GM18873 (cell line): Measurements from ENCODE around the gene ACP7.

Experiments
- ATAC-seq: cut with Tn5 transposase; IDR thresholded peaks from one replicate; pipeline ENCODE4 v1.9.1; 2021; ENCODE audit warnings: mild to moderate bottlenecking, moderate library complexity, moderate number of reproducible peaks; ENCODE audit not compliant: unreplicated experiment, low FRiP score

The ACP7 gene

GRCh38 chr19:39146091-39146490 lies 61.9 kb downstream of the ACP7 start:
- no peak for ATAC-seq

GRCh38 chr19:39146686-39147450 lies 62.7 kb downstream of the ACP7 start:
- ATAC-seq, result no peak

GRCh38 chr19:39147480-39147879 lies 63.3 kb downstream of the ACP7 start:
- no peak for ATAC-seq

GRCh38 chr19:39148939-39149529 lies 64.9 kb downstream of the ACP7 start:
- ATAC-seq, result no peak

GRCh38 chr19:39150235-39150634 lies 66.1 kb downstream of the ACP7 start:
- no peak for ATAC-seq

- ATAC-seq, result no peak
Measured at GRCh38 chr19:39150807-39151600, 66.8 kb downstream of the ACP7 start.

DNA sequence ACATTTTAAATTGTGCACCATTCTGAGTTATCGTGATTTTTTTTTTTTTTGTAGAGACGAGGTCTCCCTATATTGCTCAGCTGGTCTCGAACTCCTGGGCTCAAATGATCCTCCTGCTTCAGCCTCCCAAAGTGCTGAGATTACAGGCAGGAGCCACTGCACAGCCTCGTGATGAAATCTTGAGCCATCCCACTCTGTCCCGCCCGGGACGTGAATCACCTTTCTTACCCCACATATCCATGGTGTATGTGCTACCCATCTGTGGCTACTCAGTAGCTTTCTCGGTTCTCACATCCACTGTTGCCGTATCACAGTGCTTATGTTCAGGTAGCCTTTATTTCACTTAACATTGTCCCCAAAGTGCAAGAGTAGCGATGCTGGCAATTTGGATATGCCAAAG lies 67.9 kb downstream of the ACP7 start:
- no peak for ATAC-seq

GRCh38 chr19:39154100-39154628 lies 70.0 kb downstream of the ACP7 start:
- ATAC-seq, result no peak

GRCh38 chr19:39154629-39155100 lies 70.5 kb downstream of the ACP7 start:
- no peak for ATAC-seq

GRCh38 chr19:39155114-39155700 lies 71.0 kb downstream of the ACP7 start:
- ATAC-seq, result no peak

- no peak for ATAC-seq
Measured at GRCh38 chr19:39155741-39156140, 71.6 kb downstream of the ACP7 start.

GRCh38 chr19:39156326-39157230 lies 72.4 kb downstream of the ACP7 start:
- no peak for ATAC-seq

DNA sequence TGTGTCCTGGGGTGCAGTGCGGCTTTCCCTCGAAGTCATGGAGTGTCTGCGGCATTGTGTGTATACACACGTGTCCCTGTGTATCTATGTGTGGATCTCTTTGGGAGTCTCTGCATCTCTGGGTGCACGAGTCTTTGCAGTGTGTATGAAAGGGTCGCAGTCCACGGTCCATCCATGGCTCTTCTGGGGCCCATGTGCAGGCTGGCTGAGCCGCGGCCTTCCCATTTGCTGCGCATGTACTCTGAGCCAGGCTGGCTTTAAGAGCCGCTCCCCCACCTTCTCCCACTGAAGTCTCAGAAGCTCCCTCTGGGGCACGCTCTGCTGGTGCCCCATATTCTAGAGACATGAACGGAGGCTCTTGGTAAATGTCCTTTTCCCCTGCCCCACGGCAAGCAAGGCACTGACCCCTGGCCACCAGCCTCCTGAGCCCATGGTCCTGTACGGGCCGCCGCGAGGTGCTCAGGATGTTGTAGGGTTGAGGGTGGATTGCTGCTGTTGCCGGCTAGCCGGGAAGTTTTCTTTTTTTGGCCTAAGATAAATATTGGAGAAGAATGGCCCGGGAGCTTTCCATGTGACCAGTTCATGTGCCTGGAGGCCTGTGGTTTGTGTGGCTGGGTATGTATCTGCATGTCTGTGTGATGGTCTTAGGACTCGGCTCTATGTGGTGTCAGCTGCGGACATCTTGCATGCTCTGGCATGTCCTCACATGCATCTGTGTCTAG lies 73.3 kb downstream of the ACP7 start:
- ATAC-seq, result no peak

- ATAC-seq, result no peak
Measured at GRCh38 chr19:39157997-39158389, 73.8 kb downstream of the ACP7 start.

DNA sequence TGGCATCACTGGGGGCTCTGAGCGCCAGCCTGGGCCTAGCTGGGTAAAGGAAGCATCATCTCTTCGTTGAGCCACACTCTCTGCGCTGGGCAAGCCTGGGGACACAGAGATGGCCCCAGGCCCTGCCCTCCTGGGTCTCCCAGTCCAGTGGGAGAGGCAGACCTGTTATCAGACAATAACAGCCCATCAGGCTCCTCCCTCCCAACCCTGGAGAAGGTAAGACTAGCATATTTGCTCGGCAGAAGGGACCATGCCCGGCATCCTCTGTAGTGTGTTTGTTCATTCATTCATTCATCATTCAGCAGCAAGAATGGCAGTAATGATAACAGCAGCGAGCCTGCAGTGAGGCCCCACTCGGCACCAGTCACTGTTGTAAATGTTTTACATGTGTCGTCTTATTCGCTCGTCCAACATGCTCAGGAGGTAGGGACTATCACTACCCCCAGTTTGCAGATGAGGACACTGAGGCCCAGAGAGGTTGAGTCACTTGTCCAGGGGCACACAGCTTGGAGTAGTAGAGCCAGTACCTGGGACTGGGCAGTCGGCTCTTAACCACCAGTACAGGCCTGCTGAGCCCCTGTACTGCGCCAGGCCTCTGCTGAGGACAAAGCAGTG lies 74.6 kb downstream of the ACP7 start:
- no peak for ATAC-seq

DNA sequence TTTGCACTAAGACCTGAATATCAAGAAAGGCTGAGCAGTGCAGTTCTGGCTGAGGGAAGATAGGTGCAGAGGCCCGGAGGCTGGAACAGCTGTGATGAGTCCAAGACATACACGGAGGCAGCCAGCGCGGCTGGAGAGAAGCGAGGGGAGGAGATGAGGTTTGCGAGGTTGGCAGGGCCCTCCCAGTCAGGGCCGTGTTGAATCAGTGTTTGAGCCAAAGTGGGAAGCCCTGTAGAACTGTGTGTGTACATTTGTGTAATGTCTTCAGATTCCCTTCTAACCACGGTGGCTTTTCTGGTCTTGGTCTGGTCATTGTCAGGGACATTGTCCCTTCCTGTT lies 76.3 kb downstream of the ACP7 start:
- no peak for ATAC-seq
